ENCODE data around the gene DUS2. TPM values are rescaled to one million over a fixed set of nuclear protein-coding genes. Genes with fewer than 3 reads are reported as not detected.

DUS2 gene
- total RNA-seq, 1 donor from 2014 or later: 24.1 TPM

DNA sequence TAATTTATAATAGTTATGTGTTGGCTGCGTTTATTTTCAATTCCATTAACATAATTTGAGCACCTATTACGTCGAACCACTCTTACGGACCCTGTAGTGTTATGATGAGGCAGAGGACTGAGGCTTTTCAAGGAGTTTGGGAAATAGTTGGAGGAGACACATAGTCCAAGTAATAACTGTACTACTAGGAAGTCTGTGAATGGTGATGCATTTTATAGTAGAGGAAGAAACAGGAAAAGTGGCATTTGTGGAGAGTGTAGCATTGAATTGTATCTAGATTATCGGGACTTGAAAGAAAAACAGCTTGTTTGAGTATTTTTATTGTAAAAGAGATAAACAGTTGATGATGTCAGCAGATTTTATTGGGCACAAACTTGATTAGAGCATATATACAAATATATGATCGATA, 63.8 kb downstream of the DUS2 start:
- no peak for DNase-seq (ENCODE audit: extremely low spot score, unreplicated experiment)
- Mint-ChIP-seq H3K4me1 (ENCODE audit: unreplicated experiment) (peaks cover 38% of the 10 kb centered on the region), H3K36me3 (no peaks in the 10 kb centered on the region), H3K4me3 (peak overlapping the region; percentile 88), H3K9me3 (no peaks in the 10 kb centered on the region), H3K27me3 (no peaks in the 10 kb centered on the region), H3K27ac (peak overlapping the region; percentile 80)
- TF ChIP-seq, protein P1, sequence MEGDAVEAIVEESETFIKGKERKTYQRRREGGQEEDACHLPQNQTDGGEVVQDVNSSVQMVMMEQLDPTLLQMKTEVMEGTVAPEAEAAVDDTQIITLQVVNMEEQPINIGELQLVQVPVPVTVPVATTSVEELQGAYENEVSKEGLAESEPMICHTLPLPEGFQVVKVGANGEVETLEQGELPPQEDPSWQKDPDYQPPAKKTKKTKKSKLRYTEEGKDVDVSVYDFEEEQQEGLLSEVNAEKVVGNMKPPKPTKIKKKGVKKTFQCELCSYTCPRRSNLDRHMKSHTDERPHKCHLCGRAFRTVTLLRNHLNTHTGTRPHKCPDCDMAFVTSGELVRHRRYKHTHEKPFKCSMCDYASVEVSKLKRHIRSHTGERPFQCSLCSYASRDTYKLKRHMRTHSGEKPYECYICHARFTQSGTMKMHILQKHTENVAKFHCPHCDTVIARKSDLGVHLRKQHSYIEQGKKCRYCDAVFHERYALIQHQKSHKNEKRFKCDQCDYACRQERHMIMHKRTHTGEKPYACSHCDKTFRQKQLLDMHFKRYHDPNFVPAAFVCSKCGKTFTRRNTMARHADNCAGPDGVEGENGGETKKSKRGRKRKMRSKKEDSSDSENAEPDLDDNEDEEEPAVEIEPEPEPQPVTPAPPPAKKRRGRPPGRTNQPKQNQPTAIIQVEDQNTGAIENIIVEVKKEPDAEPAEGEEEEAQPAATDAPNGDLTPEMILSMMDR (conservative IDR thresholded peaks at IDR 0.05): no peak

DNA sequence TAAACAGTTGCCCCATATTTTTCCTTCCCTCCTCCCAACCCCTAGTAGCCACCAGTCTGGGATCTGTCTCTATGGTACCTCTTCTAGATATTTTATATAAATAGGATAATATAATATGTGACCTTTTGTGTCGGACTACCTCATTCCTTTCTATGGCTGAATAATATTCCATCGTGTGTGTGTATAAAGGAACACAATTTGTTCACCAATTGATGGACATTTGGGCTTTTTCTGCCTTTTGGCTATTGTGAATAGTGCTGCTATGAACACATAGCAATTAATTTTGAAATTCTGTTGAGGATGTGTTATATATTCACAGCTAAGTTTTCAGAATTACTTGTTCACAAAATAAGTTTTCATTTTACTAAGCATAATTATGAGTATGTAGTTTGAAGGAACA, 64.6 kb downstream of the DUS2 start:
- peak overlapping the region; percentile 73 for H3K4me3 Mint-ChIP-seq
- H3K4me1 Mint-ChIP-seq (ENCODE audit: unreplicated experiment): peaks cover 40% of the 10 kb centered on the region
- H3K27ac Mint-ChIP-seq: no peak overlapping the region
- TF ChIP-seq, protein P1 (conservative IDR thresholded peaks at IDR 0.05): no peak
- H3K27me3 Mint-ChIP-seq: no peaks in the 10 kb centered on the region
- no peaks in the 10 kb centered on the region for H3K9me3 Mint-ChIP-seq
- DNase-seq (ENCODE audit: extremely low spot score, unreplicated experiment): no peak
- no peaks in the 10 kb centered on the region for H3K36me3 Mint-ChIP-seq

GRCh38 chr16:68088130-68088972, 65.3 kb downstream of the DUS2 start:
- DNase-seq (ENCODE audit: extremely low spot score, unreplicated experiment): no peak
- Mint-ChIP-seq H3K4me1 (ENCODE audit: unreplicated experiment) (peaks cover 43% of the 10 kb centered on the region), H3K4me3 (peak overlapping the region; percentile 73), H3K36me3 (no peaks in the 10 kb centered on the region), H3K9me3 (no peaks in the 10 kb centered on the region), H3K27ac (no peak overlapping the region), H3K27me3 (no peaks in the 10 kb centered on the region)
- TF ChIP-seq, protein P1 (conservative IDR thresholded peaks at IDR 0.05): no peak

DNA sequence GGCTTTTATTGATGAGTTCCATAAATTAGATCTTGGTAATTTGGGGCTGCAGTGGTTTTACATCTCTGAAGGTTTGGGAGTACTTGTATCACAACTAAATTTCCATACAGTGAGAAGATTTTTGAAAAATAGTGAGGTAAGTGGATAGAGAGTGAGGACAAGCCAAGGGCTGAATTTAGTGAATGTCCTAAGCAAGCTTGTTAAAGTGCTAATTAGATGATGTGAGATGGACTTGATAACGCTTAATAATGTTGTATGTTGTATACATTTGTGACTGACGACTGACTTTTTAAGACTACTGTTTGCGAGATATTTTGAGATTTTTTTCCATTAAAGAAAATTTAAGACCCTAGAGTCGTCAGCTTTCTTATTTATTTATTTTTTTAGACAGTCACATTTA, 66.0 kb downstream of the DUS2 start:
- no peak for DNase-seq (ENCODE audit: extremely low spot score, unreplicated experiment)
- Mint-ChIP-seq H3K9me3 (no peaks in the 10 kb centered on the region), H3K4me3 (no peak overlapping the region), H3K4me1 (ENCODE audit: unreplicated experiment) (peaks cover 40% of the 10 kb centered on the region), H3K27me3 (no peaks in the 10 kb centered on the region), H3K27ac (no peak overlapping the region), H3K36me3 (no peaks in the 10 kb centered on the region)
- TF ChIP-seq, protein P1 (conservative IDR thresholded peaks at IDR 0.05): no peak

DNA sequence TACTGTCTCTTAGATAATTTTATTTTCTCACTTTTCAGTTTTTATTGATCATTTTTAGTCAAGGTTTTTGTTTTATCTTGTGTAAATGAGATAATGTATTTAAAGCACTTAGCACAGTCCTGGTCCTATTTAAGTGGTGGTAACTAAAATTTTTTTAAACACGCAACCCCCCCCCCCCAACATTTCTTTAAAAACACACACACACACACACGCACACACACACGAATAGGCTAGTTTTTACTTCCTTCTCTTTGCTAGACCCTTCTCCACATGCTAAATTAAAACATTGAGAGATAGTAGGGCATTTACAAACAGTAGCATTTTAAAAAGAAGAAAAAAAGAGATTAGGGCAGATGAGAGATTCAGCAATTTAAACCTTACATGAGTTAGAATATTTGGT, 67.0 kb downstream of the DUS2 start:
- DNase-seq (ENCODE audit: extremely low spot score, unreplicated experiment): no peak
- TF ChIP-seq, protein P1 (conservative IDR thresholded peaks at IDR 0.05): no peak
- H3K4me1 Mint-ChIP-seq (ENCODE audit: unreplicated experiment): peaks cover 46% of the 10 kb centered on the region
- H3K27me3 Mint-ChIP-seq: no peaks in the 10 kb centered on the region
- H3K4me3 Mint-ChIP-seq: no peak overlapping the region
- no peak overlapping the region for H3K27ac Mint-ChIP-seq
- no peaks in the 10 kb centered on the region for H3K36me3 Mint-ChIP-seq
- no peaks in the 10 kb centered on the region for H3K9me3 Mint-ChIP-seq
